ENCODE measurements around the gene SLC25A3. TPM values are rescaled to one million over a fixed set of nuclear protein-coding genes. Genes with fewer than 3 reads are reported as not detected.
"Not testable (repeated sequence)": the region's sequence is repeated elsewhere in the genome, so short reads cannot be mapped to it uniquely, and the experiment has no call there.

SLC25A3 gene
- polyA plus RNA-seq, 10 donors = 586 to 818 (median 665) TPM

- no peak for DNase-seq
Measured at GRCh38 chr12:98592825-98593322, 612 bp upstream of the SLC25A3 start.

- peak in 1 of 3 donors; percentile 36 for DNase-seq
Measured at GRCh38 chr12:98594050-98594835, 757 bp downstream of the SLC25A3 start.

- DNase-seq = peak in 2 of 3 donors; percentile 28 to 53
Measured at GRCh38 chr12:98595243-98595988, 1.9 kb downstream of the SLC25A3 start.

- not testable (repeated sequence) for DNase-seq
Measured at GRCh38 chr12:98597313-98597712, 3.8 kb downstream of the SLC25A3 start.

GRCh38 chr12:98601924-98602323 lies 8.4 kb downstream of the SLC25A3 start:
- no peak for DNase-seq

- no peak for DNase-seq
Measured at GRCh38 chr12:98606359-98606988, 13.0 kb downstream of the SLC25A3 start.

GRCh38 chr12:98610596-98610995 lies 17.1 kb downstream of the SLC25A3 start:
- no peak for DNase-seq

GRCh38 chr12:98612696-98613334 lies 19.3 kb downstream of the SLC25A3 start:
- peak in 1 of 3 donors; percentile 34 for DNase-seq

GRCh38 chr12:98618952-98619351 lies 25.5 kb downstream of the SLC25A3 start:
- peak in 1 of 3 donors; percentile 18 for DNase-seq

GRCh38 chr12:98635657-98636323 lies 42.3 kb downstream of the SLC25A3 start:
- DNase-seq = no peak

- no peak for DNase-seq
Measured at GRCh38 chr12:98637068-98637467, 43.6 kb downstream of the SLC25A3 start.

GRCh38 chr12:98638009-98638408 lies 44.5 kb downstream of the SLC25A3 start:
- no peak for DNase-seq

- DNase-seq = no peak
Measured at GRCh38 chr12:98639491-98639890, 46.0 kb downstream of the SLC25A3 start.

- not testable (repeated sequence) for DNase-seq
Measured at GRCh38 chr12:98642801-98643200, 49.3 kb downstream of the SLC25A3 start.

- DNase-seq = peak in 1 of 3 donors; percentile 54
Measured at GRCh38 chr12:98644433-98644711, 50.9 kb downstream of the SLC25A3 start.

- peak; percentile 97 to 99 (median 98) for DNase-seq
Measured at GRCh38 chr12:98644712-98645571, 51.5 kb downstream of the SLC25A3 start, which contains the start of the genes APAF1 and IKBIP. TSS of gene APAF1 (plus strand) at chr12:98645290. CDS start at chr12:98648360, 3,070 bp downstream. TSS of gene IKBIP (minus strand) at chr12:98644788. CDS start at chr12:98644701, 87 bp downstream.

GRCh38 chr12:98645572-98646067 lies 52.1 kb downstream of the SLC25A3 start:
- peak in 2 of 3 donors; percentile 31 to 76 for DNase-seq

- peak in 2 of 3 donors; percentile 19 to 27 for DNase-seq
Measured at GRCh38 chr12:98646294-98647090, 53.0 kb downstream of the SLC25A3 start.

- no peak for DNase-seq
Measured at GRCh38 chr12:98651328-98651727, 57.8 kb downstream of the SLC25A3 start.
